Endothelial cell of umbilical vein (primary cell): ENCODE data around the gene TXNDC8. TPM values are rescaled to one million over a fixed set of nuclear protein-coding genes. Genes with fewer than 3 reads are reported as not detected.

ENCODE experiments used
- BruUV-seq: library from RNA; stranded (reverse); fragments of 400-500 nt; replicated peaks from 2 replicates; lab custom pipeline; 2021; lab: Mats Ljungman, UMichigan
- CTCF ChIA-PET: fragments of 300-600, 350-600 bp; sonication (Branson Sonifier 250); formaldehyde crosslinking; loops from one replicate; lab custom pipeline; 2021; ENCODE audit warnings: antibody characterized with exemption, inconsistent platforms; lab: Charles Lee
- POLR2A ChIA-PET: fragments of 300-600, 350-600 bp; sonication (Branson Sonifier 250); formaldehyde crosslinking; loops from one replicate; lab custom pipeline; 2021; ENCODE audit warnings: antibody characterized with exemption, inconsistent platforms; lab: Charles Lee
- DNase-seq: peaks from one replicate; pipeline ENCODE4 v3.0.0-alpha.2; 2011; ENCODE audit warnings: low read depth, low spot score
- FAIRE-seq: peaks from 2 replicates; lab custom pipeline; 2011; peaks lifted over from hg19 to GRCh38; lab: Jason Lieb, UNC
- H2AFZ ChIP-seq: 2 replicates; pipeline ENCODE4 v1.6.0; 2012; ENCODE audit warnings: low read depth, low read length, control low read depth, inconsistent platforms
- H3K27ac ChIP-seq: 2 replicates; pipeline ENCODE4 v1.5.1; 2011; ENCODE audit warnings: low read depth, mild to moderate bottlenecking, control low read depth, low read length, moderate library complexity; ENCODE audit not compliant: insufficient read depth
- H3K27me3 ChIP-seq, 2 experiments: 2 replicates each; pipeline versions ENCODE4 v1.6.0 to v1.6.1; 2011; ENCODE audit warnings: low read length in 2 of 2, mixed read lengths in 1 of 2; ENCODE audit not compliant: control insufficient read depth in 2 of 2, insufficient read depth in 2 of 2
- H3K36me3 ChIP-seq, 2 experiments: 2 replicates in 1 of 2; 3 replicates in 1 of 2; pipeline ENCODE4 v1.5.1; 2011; ENCODE audit warnings: low read length in 2 of 2, mild to moderate bottlenecking in 1 of 2, moderate library complexity in 1 of 2; ENCODE audit not compliant: control insufficient read depth in 2 of 2, insufficient read depth in 2 of 2; ENCODE audit errors: extremely low read depth in 1 of 2
- H3K4me1 ChIP-seq: 3 replicates; pipeline ENCODE4 v1.5.1; 2011; ENCODE audit warnings: mild to moderate bottlenecking, low read length; ENCODE audit not compliant: control insufficient read depth, insufficient read depth; ENCODE audit errors: extremely low read depth
- H3K4me2 ChIP-seq: 2 replicates; pipeline ENCODE4 v1.6.1; 2011; ENCODE audit warnings: low read length, control low read depth, mixed read lengths; ENCODE audit not compliant: insufficient read depth
- H3K4me3 ChIP-seq, 3 experiments: fragments of 200-600 bp in 1 of 3; sonication (generic), shearing (Covaris generic) in 1 of 3; replicated peaks in 1 of 3; 2 replicates each; pipeline ENCODE4 v1.5.1; 2011 to 2016; ENCODE audit warnings: control low read depth in 3 of 3, low read length in 3 of 3, mild to moderate bottlenecking in 2 of 3, inconsistent platforms in 1 of 3, low read depth in 1 of 3, moderate library complexity in 1 of 3; ENCODE audit not compliant: insufficient read depth in 1 of 3
- H3K79me2 ChIP-seq: 2 replicates; pipeline ENCODE4 v1.6.0; 2012; ENCODE audit warnings: low read length, inconsistent platforms; ENCODE audit not compliant: control insufficient read depth, insufficient read depth
- H3K9ac ChIP-seq: replicated peaks from 2 replicates; pipeline ENCODE3; 2011; ENCODE audit warnings: low read length, control low read depth; ENCODE audit not compliant: insufficient read depth; ENCODE audit errors: extremely low read depth
- H3K9me1 ChIP-seq: replicated peaks from 3 replicates; pipeline ENCODE4 v1.6.0; 2011; ENCODE audit warnings: mild to moderate bottlenecking, low read length; ENCODE audit not compliant: control insufficient read depth, insufficient read depth; ENCODE audit errors: extremely low read depth
- H3K9me3 ChIP-seq: replicated peaks from 2 replicates; pipeline ENCODE4 v1.5.1; 2012; ENCODE audit warnings: low read length, inconsistent platforms; ENCODE audit not compliant: control insufficient read depth, insufficient read depth
- H4K20me1 ChIP-seq: replicated peaks from 2 replicates; pipeline ENCODE3; 2011; ENCODE audit warnings: mild to moderate bottlenecking, low read length; ENCODE audit not compliant: control insufficient read depth, insufficient read depth; ENCODE audit errors: extremely low read depth
- EZH2 ChIP-seq: IDR thresholded peaks from 2 replicates; pipeline ENCODE4 v1.6.1; 2012; ENCODE audit warnings: borderline replicate concordance, low read depth, mild to moderate bottlenecking, moderate library complexity, low read length, inconsistent platforms; ENCODE audit not compliant: severe bottlenecking
- FOS ChIP-seq: IDR thresholded peaks from 2 replicates; pipeline ENCODE4 v1.6.1; 2011; ENCODE audit warnings: mild to moderate bottlenecking, low read length, moderate library complexity, borderline replicate concordance; ENCODE audit not compliant: insufficient read depth
- GATA2 ChIP-seq: IDR thresholded peaks from 2 replicates; pipeline ENCODE4 v1.7.0; 2011; ENCODE audit warnings: low read depth, mild to moderate bottlenecking, moderate library complexity, mixed read lengths, low read length; ENCODE audit not compliant: insufficient read length, insufficient read depth
- JUN ChIP-seq: IDR thresholded peaks from 2 replicates; pipeline ENCODE4 v1.6.1; 2011; ENCODE audit warnings: borderline replicate concordance, low read depth; ENCODE audit not compliant: insufficient read length, insufficient read depth
- MYC ChIP-seq: IDR thresholded peaks from one replicate; pipeline ENCODE4 v1.6.1; 2011; ENCODE audit warnings: mild to moderate bottlenecking, low read depth, low read length
- POLR2A ChIP-seq: IDR thresholded peaks from 2 replicates; pipeline ENCODE4 v1.6.1; 2012; ENCODE audit warnings: low read depth, mild to moderate bottlenecking, control low read depth, low read length
- POLR2AphosphoS5 ChIP-seq: IDR thresholded peaks from 2 replicates; pipeline ENCODE4 v1.6.1; 2012; ENCODE audit warnings: low read depth, mild to moderate bottlenecking, control low read depth, low read length, moderate library complexity; ENCODE audit not compliant: insufficient read depth
- dilution Hi-C: fragments of 300-500 bp; cut with MboI; formaldehyde crosslinking; loops from one replicate; pipeline ENCODE4 v1.15.0; 2019; ENCODE audit warnings: low sequenced_read_pairs; ENCODE audit not compliant: extremely low pct_ligation_motif_present
- intact Hi-C: fragments of 100-400 bp; cut with micrococcal nuclease; formaldehyde crosslinking; loops from one replicate; pipeline ENCODE4 v1.10.0; 2022
- polyA plus RNA-seq, 4 experiments: library from polyadenylated mRNA; depleted of rRNA in 3 of 4; stranded (reverse) in 3 of 4; unstranded in 1 of 4; fragments of >200 nt; gene quantifications; 2 replicates each; pipeline versions ENCODE4 v1.2.1 to v1.2.3, GENCODE V29; 2011 to 2012; ENCODE audit warnings: missing spikeins in 1 of 4
- total RNA-seq: library from RNA; stranded (reverse); gene quantifications from 2 replicates; pipeline ENCODE4 v1.2.3, GENCODE V29; 2021
- TF ChIP-seq, protein P1 (sequence below), 2 donors: IDR thresholded peaks; 1 replicate in 1 of 2; 2 replicates in 1 of 2; pipeline ENCODE4 v1.5.1; 2011; ENCODE audit warnings: low read length in 2 of 2, mild to moderate bottlenecking in 2 of 2, moderate library complexity in 2 of 2, control low read depth in 1 of 2, inconsistent platforms in 1 of 2, low read depth in 1 of 2; ENCODE audit not compliant: insufficient read depth in 1 of 2; ENCODE audit errors: extremely low read depth in 1 of 2
- TF ChIP-seq, protein P2 (sequence below): IDR thresholded peaks from 2 replicates; pipeline ENCODE4 v1.6.1; 2011; ENCODE audit not compliant: insufficient read depth, insufficient read length

Gene TXNDC8
- total and polyA plus RNA-seq, 2 donors (not counting 3 experiments of a cell fraction or from before 2014, with no cell fraction given) = not detected

DNA sequence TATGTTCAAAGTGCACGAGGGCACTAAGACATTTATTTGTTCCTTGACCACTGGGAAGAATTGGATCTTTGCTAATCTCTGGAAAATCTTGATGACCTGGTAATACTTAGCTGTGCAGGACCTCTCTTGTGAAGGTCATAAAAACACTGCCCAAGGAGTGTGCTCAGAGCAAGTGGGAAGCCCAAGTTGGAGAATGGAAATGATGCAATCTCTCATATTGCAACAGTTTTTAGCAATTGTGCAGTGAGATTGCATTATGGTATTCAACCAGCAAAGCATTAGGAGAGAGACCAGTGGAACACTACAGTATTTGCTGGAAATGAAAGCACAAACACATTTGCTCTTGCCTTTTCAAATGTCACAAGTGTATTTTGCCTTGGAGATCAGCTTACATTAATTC is 34.5 kb downstream of the TXNDC8 start:
- dilution Hi-C loops = no loop called here

More for the DNA sequence above, 34.5 kb downstream of the TXNDC8 start:
- Histone ChIP-seq H3K9me3 (no peaks in the 10 kb centered on the region), H3K79me2 (no peaks in the 10 kb centered on the region), H3K4me3 (no peak overlapping the region), H3K36me3 (no peaks in the 10 kb centered on the region), H3K27ac (no peak overlapping the region), H3K27me3 (peaks cover 0 to 3% of the 10 kb centered on the region in 2 experiments), H3K4me2 (no peak overlapping the region), H3K4me1 (no peaks in the 10 kb centered on the region), H3K9ac (no peak overlapping the region), H2AFZ (no peak overlapping the region), H4K20me1 (no peaks in the 10 kb centered on the region), H3K9me1 (no peaks in the 10 kb centered on the region)
- intact Hi-C loops = no loop called here
- no TSS peak for BruUV-seq
- FAIRE-seq (no peak), DNase-seq (no peak)
- TF ChIP-seq FOS (no peak), GATA2 (no peak), MYC (no peak), JUN (no peak), POLR2A (no peak), EZH2 (no peak), POLR2AphosphoS5 (no peak)
- TF ChIP-seq, protein P1, sequence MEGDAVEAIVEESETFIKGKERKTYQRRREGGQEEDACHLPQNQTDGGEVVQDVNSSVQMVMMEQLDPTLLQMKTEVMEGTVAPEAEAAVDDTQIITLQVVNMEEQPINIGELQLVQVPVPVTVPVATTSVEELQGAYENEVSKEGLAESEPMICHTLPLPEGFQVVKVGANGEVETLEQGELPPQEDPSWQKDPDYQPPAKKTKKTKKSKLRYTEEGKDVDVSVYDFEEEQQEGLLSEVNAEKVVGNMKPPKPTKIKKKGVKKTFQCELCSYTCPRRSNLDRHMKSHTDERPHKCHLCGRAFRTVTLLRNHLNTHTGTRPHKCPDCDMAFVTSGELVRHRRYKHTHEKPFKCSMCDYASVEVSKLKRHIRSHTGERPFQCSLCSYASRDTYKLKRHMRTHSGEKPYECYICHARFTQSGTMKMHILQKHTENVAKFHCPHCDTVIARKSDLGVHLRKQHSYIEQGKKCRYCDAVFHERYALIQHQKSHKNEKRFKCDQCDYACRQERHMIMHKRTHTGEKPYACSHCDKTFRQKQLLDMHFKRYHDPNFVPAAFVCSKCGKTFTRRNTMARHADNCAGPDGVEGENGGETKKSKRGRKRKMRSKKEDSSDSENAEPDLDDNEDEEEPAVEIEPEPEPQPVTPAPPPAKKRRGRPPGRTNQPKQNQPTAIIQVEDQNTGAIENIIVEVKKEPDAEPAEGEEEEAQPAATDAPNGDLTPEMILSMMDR (IDR thresholded peaks at IDR 0.05; ENCODE audit: extremely low read depth in 1 of 2, insufficient read depth in 1 of 2, low read depth in 1 of 2, low read length in 2 of 2) = no peak
- TF ChIP-seq, protein P2, sequence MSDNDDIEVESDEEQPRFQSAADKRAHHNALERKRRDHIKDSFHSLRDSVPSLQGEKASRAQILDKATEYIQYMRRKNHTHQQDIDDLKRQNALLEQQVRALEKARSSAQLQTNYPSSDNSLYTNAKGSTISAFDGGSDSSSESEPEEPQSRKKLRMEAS = no peak
- CTCF ChIA-PET = no interaction called here
- POLR2A ChIA-PET = no interaction called here
